ENCODE measurements around the gene NCF2.

- TF ChIP-seq CTCF (IDR thresholded peaks at IDR 0.05; ENCODE audit: low read depth, low read length, missing input control): no peak
- no peak for TF ChIP-seq REST (IDR thresholded peaks at IDR 0.05)
- TF ChIP-seq JUND (IDR thresholded peaks at IDR 0.05): no peak
- no peak for TF ChIP-seq SP1 (IDR thresholded peaks at IDR 0.05)
Observed at GRCh38 chr1:183619781-183620180, 29.5 kb upstream of the NCF2 start.
